HepG2 (cell line): Measurements from ENCODE around the gene PTGIS. TPM values are rescaled to one million over a fixed set of nuclear protein-coding genes. Genes with fewer than 3 reads are reported as not detected.
A peak's percentile ranks its signal among the peaks of the same experiment; 100 is the strongest.

Experiments used
- CHCHD3 ChIP-seq: sonication (generic); formaldehyde crosslinking; IDR thresholded peaks from 2 replicates; pipeline ENCODE4 v1.8.0; 2022; ENCODE audit warnings: mild to moderate bottlenecking, missing genetic modification reagents, moderate library complexity
- GABPA ChIP-seq, 2 experiments: IDR thresholded peaks; 2 replicates each; pipeline ENCODE4 v1.6.1; 2011 to 2016; ENCODE audit warnings: low read depth in 2 of 2, low read length in 1 of 2, missing biosample characterization in 1 of 2, missing genetic modification characterization in 1 of 2
- GPN1 ChIP-seq: sonication (generic); formaldehyde crosslinking; IDR thresholded peaks from 2 replicates; pipeline ENCODE4 v1.5.1; 2020; ENCODE audit warnings: missing genetic modification reagents, borderline replicate concordance
- MATR3 ChIP-seq: sonication (generic); formaldehyde crosslinking; IDR thresholded peaks from 2 replicates; pipeline ENCODE4 v1.4.0; 2020; ENCODE audit warnings: missing genetic modification reagents
- MIER2 ChIP-seq: IDR thresholded peaks from 2 replicates; pipeline ENCODE4 v1.6.1; 2016; ENCODE audit warnings: missing biosample characterization, missing genetic modification reagents
- NFIC ChIP-seq: IDR thresholded peaks from 2 replicates; pipeline ENCODE4 v1.6.1; 2012; ENCODE audit warnings: mild to moderate bottlenecking, low read length, inconsistent platforms
- NFKBIZ ChIP-seq: IDR thresholded peaks from 2 replicates; pipeline ENCODE4 v1.6.1; 2018; ENCODE audit warnings: missing genetic modification reagents, missing compliant biosample characterization
- PHF20 ChIP-seq: sonication (generic); formaldehyde crosslinking; IDR thresholded peaks from 2 replicates; pipeline ENCODE4 v1.5.0; 2020; ENCODE audit warnings: mild to moderate bottlenecking, missing genetic modification reagents
- SAFB2 ChIP-seq: sonication (generic); formaldehyde crosslinking; IDR thresholded peaks from 2 replicates; pipeline ENCODE4 v1.5.1; 2020; ENCODE audit warnings: missing genetic modification reagents, low read depth, mild to moderate bottlenecking, borderline replicate concordance
- ZC3H4 ChIP-seq: sonication (generic); formaldehyde crosslinking; IDR thresholded peaks from 2 replicates; pipeline ENCODE4 v1.4.0; 2020; ENCODE audit warnings: missing genetic modification reagents, borderline replicate concordance
- ZFYVE20 ChIP-seq: sonication (generic); formaldehyde crosslinking; IDR thresholded peaks from 2 replicates; pipeline ENCODE4 v1.8.0; 2023; ENCODE audit warnings: low read depth, mild to moderate bottlenecking, moderate library complexity, missing genetic modification reagents, borderline replicate concordance
- ZNF333 ChIP-seq: sonication (generic); formaldehyde crosslinking; IDR thresholded peaks from 2 replicates; pipeline ENCODE4 v1.4.0; 2020; ENCODE audit warnings: mild to moderate bottlenecking, missing genetic modification reagents, borderline replicate concordance
- ZNF605 ChIP-seq: sonication (generic); formaldehyde crosslinking; IDR thresholded peaks from 2 replicates; pipeline ENCODE4 v1.8.0; 2022; ENCODE audit warnings: mild to moderate bottlenecking, missing genetic modification reagents
- ZNF780A ChIP-seq: sonication (generic); formaldehyde crosslinking; IDR thresholded peaks from 2 replicates; pipeline ENCODE4 v1.8.0; 2022; ENCODE audit warnings: mild to moderate bottlenecking, missing genetic modification reagents, moderate library complexity
- ZZZ3 ChIP-seq: sonication (generic); formaldehyde crosslinking; IDR thresholded peaks from 2 replicates; pipeline ENCODE4 v1.4.0; 2020; ENCODE audit warnings: missing genetic modification reagents, mild to moderate bottlenecking, borderline replicate concordance
- polyA plus RNA-seq, 8 experiments: library from polyadenylated mRNA; depleted of rRNA in 3 of 8; stranded (reverse) in 7 of 8; unstranded in 1 of 8; fragments of >200 nt; fragmentation: Illumina TruSeq in 4 of 8; extraction: Trizol in 4 of 8; gene quantifications; 2 replicates each; pipeline versions ENCODE4 v1.2.1 to v1.2.3, GENCODE V29; 2011 to 2016; ENCODE audit warnings: low read depth in 4 of 8, missing spikeins in 1 of 8, mixed read lengths in 1 of 8; ENCODE audit not compliant: insufficient read depth in 1 of 8
- total RNA-seq, 5 experiments: library from RNA; depleted of rRNA; stranded (reverse); fragments of >200 nt; fragmentation: Illumina TruSeq; extraction: Trizol; gene quantifications; 2 replicates each; pipeline ENCODE4 v1.2.3, GENCODE V29; 2016; ENCODE audit warnings: low read depth in 1 of 5
- TF ChIP-seq, protein P1 (sequence below): sonication (generic); formaldehyde crosslinking; IDR thresholded peaks from 2 replicates; pipeline ENCODE4 v1.4.0; 2020; ENCODE audit warnings: missing genetic modification reagents, borderline replicate concordance
- TF ChIP-seq, protein P2 (sequence below): sonication (generic); formaldehyde crosslinking; IDR thresholded peaks from 2 replicates; pipeline ENCODE4 v1.5.0; 2020; ENCODE audit warnings: mild to moderate bottlenecking, missing genetic modification reagents
- TF ChIP-seq, protein P3 (sequence below): sonication (generic); formaldehyde crosslinking; IDR thresholded peaks from 2 replicates; pipeline ENCODE4 v1.5.1; 2020; ENCODE audit warnings: missing genetic modification reagents, mild to moderate bottlenecking, borderline replicate concordance

Gene PTGIS
- total and polyA plus RNA-seq, 2 of the 13 experiments (the other 11 are each of a cell fraction or from before 2014, with no cell fraction given) = not detected

DNA sequence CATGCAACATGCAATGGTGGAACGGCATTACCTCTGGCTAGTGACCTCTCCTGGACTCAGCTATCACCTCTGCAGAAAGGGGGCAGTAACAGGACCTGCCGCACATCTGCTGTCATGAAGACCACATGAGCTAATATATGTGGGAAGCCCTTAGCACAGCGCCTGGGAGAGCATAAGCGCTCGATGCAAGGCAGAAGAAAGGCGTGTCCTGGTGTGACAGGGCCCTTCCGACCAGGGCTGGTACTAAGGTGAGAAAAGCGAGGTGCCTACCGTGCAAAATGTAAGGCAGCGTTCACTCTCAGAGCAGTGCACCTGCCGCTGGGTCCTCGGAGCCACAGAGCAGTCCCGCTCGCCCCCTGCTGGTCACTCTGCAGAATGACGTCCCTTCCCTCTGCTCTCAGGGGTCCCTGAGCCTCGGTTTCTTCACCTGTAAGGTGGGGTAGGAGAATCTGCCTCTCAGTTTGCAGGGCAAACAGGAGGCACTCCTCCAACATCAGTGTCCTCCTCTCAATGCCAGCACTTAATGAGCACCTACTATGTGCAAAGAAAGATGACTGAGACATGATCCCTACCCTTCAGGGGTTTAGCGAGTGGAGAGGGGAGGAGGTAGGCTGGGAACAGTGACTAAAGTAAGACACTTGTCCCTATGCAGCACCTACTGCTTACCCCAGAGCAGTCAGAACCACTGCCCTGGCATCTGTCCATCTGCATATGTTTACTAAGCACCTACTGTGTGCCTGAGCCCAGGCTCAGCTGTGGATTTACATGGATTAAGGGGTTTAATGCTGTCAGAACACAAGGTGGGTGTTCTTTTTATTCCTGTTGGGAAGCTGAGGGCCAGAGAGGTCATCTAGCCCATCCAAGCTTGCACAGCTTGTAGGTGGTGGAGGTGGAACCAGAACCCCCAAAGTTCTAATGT, 41.1 kb upstream of the PTGIS start (continued):
- TF ChIP-seq GABPA (IDR thresholded peaks at IDR 0.05; ENCODE audit: low read depth, low read length) (no peak), GABPA (CRISPR knock-in tag; IDR thresholded peaks at IDR 0.05; ENCODE audit: low read depth) (no peak), CHCHD3 (CRISPR knock-in tag) (no peak), ZC3H4 (CRISPR knock-in tag) (no peak), NFIC (no peak), ZNF780A (CRISPR knock-in tag) (no peak), MATR3 (CRISPR knock-in tag) (no peak), PHF20 (no peak), ZNF333 (CRISPR knock-in tag) (no peak), MIER2 (CRISPR knock-in tag) (peak; percentile 73), GPN1 (peak; percentile 69; the same call in 1 of the 2 replicates), ZNF605 (CRISPR knock-in tag) (peak; percentile 76; the same call in 1 of the 2 replicates), ZFYVE20 (no peak), ZZZ3 (CRISPR knock-in tag) (0 out of 2 replicates have a peak, but pooled peaks have one; percentile 43), NFKBIZ (no peak), SAFB2 (CRISPR knock-in tag) (no peak)
- TF ChIP-seq, protein P1, sequence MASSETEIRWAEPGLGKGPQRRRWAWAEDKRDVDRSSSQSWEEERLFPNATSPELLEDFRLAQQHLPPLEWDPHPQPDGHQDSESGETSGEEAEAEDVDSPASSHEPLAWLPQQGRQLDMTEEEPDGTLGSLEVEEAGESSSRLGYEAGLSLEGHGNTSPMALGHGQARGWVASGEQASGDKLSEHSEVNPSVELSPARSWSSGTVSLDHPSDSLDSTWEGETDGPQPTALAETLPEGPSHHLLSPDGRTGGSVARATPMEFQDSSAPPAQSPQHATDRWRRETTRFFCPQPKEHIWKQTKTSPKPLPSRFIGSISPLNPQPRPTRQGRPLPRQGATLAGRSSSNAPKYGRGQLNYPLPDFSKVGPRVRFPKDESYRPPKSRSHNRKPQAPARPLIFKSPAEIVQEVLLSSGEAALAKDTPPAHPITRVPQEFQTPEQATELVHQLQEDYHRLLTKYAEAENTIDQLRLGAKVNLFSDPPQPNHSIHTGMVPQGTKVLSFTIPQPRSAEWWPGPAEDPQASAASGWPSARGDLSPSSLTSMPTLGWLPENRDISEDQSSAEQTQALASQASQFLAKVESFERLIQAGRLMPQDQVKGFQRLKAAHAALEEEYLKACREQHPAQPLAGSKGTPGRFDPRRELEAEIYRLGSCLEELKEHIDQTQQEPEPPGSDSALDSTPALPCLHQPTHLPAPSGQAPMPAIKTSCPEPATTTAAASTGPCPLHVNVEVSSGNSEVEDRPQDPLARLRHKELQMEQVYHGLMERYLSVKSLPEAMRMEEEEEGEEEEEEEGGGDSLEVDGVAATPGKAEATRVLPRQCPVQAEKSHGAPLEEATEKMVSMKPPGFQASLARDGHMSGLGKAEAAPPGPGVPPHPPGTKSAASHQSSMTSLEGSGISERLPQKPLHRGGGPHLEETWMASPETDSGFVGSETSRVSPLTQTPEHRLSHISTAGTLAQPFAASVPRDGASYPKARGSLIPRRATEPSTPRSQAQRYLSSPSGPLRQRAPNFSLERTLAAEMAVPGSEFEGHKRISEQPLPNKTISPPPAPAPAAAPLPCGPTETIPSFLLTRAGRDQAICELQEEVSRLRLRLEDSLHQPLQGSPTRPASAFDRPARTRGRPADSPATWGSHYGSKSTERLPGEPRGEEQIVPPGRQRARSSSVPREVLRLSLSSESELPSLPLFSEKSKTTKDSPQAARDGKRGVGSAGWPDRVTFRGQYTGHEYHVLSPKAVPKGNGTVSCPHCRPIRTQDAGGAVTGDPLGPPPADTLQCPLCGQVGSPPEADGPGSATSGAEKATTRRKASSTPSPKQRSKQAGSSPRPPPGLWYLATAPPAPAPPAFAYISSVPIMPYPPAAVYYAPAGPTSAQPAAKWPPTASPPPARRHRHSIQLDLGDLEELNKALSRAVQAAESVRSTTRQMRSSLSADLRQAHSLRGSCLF (CRISPR knock-in tag) = no peak
- TF ChIP-seq, protein P2, sequence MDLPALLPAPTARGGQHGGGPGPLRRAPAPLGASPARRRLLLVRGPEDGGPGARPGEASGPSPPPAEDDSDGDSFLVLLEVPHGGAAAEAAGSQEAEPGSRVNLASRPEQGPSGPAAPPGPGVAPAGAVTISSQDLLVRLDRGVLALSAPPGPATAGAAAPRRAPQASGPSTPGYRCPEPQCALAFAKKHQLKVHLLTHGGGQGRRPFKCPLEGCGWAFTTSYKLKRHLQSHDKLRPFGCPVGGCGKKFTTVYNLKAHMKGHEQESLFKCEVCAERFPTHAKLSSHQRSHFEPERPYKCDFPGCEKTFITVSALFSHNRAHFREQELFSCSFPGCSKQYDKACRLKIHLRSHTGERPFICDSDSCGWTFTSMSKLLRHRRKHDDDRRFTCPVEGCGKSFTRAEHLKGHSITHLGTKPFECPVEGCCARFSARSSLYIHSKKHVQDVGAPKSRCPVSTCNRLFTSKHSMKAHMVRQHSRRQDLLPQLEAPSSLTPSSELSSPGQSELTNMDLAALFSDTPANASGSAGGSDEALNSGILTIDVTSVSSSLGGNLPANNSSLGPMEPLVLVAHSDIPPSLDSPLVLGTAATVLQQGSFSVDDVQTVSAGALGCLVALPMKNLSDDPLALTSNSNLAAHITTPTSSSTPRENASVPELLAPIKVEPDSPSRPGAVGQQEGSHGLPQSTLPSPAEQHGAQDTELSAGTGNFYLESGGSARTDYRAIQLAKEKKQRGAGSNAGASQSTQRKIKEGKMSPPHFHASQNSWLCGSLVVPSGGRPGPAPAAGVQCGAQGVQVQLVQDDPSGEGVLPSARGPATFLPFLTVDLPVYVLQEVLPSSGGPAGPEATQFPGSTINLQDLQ = peak; percentile 73; the same call in 1 of the 2 replicates
- TF ChIP-seq, protein P3, sequence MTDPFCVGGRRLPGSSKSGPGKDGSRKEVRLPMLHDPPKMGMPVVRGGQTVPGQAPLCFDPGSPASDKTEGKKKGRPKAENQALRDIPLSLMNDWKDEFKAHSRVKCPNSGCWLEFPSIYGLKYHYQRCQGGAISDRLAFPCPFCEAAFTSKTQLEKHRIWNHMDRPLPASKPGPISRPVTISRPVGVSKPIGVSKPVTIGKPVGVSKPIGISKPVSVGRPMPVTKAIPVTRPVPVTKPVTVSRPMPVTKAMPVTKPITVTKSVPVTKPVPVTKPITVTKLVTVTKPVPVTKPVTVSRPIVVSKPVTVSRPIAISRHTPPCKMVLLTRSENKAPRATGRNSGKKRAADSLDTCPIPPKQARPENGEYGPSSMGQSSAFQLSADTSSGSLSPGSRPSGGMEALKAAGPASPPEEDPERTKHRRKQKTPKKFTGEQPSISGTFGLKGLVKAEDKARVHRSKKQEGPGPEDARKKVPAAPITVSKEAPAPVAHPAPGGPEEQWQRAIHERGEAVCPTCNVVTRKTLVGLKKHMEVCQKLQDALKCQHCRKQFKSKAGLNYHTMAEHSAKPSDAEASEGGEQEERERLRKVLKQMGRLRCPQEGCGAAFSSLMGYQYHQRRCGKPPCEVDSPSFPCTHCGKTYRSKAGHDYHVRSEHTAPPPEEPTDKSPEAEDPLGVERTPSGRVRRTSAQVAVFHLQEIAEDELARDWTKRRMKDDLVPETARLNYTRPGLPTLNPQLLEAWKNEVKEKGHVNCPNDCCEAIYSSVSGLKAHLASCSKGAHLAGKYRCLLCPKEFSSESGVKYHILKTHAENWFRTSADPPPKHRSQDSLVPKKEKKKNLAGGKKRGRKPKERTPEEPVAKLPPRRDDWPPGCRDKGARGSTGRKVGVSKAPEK (CRISPR knock-in tag) = peak; percentile 60; the same call in 1 of the 2 replicates
